Heart left ventricle (tissue), 13 donors: ENCODE results near the gene VPS13C.

ENCODE experiments used
- CTCF ChIP-seq, 12 donors: fragments of 200-600 bp; sonication (generic) in 4 of 12; IDR thresholded peaks; one replicate each; pipeline versions ENCODE4 v1.5.0 to v1.8.0; 2018 to 2022; ENCODE audit warnings: antibody characterized with exemption in 12 of 12, mild to moderate bottlenecking in 5 of 12
- POLR2A ChIP-seq, 2 donors: fragments of 450-650 bp; IDR thresholded peaks; one replicate each; pipeline ENCODE4 v1.6.1; 2017; ENCODE audit warnings: antibody characterized with exemption in 2 of 2, mild to moderate bottlenecking in 2 of 2, moderate library complexity in 2 of 2
- donor health status: ischemic (EF 13 %, LVEDD 7.1; RV severe dilation, severe dysfunction).
- donor health status: DM: no; HTN: yes; CAD: no.
- donor health status: DM: no; HTN: no; CAD: no.
- donor health status: ischemic (EF 25% LVEDD 6.9; RV normal size, moderate dysfunction).
- donor health status: ischemic (EF 25% LVEDD 5.7; RV mildly dilated, moderate dysfunction).
- donor health status: ischemic (EF 35%, LVEDD 5.7; RV mildly dilated, moderate dysfunction).
- donor health status: nonischemic (EF 11% LVEDD 7.7; RV severe dilation, severe dysfunction).
- donor health status: DM: yes; HTN: yes; CAD: no.
- donor health status: PGD.
- donor health status: ischemic (EF 29% LVEDD 5.4; RV normal size, mild dysfunction).
- donor health status: nonischemic (EF 23%, LVEDD 6.1; RV moderate dilation, normal function).

- no peak for TF ChIP-seq CTCF (IDR thresholded peaks at IDR 0.05)
- no peak for TF ChIP-seq POLR2A (IDR thresholded peaks at IDR 0.05)
Observed at GRCh38 chr15:62075595-62076277, 15.5 kb upstream of the VPS13C start.
